HEK293 (cell line): ENCODE results near the gene TRDMT1.
A peak's percentile ranks its signal among the peaks of the same experiment; 100 is the strongest.

Experiments used
- KLF7 ChIP-seq: fragments of 450-650 bp; formaldehyde crosslinking; IDR thresholded peaks from 2 replicates; pipeline ENCODE4 v1.5.1; 2016; ENCODE audit warnings: missing biosample characterization, missing genetic modification characterization, borderline replicate concordance
- YY1 ChIP-seq: fragments of 450-650 bp; formaldehyde crosslinking; IDR thresholded peaks from 2 replicates; pipeline ENCODE4 v1.5.1; 2018; ENCODE audit warnings: missing biosample characterization, missing genetic modification characterization
- YY2 ChIP-seq: fragments of 450-650 bp; formaldehyde crosslinking; IDR thresholded peaks from 2 replicates; pipeline ENCODE4 v1.5.1; 2016; ENCODE audit warnings: missing biosample characterization, missing genetic modification characterization
- ZBTB1 ChIP-seq: fragments of 450-650 bp; formaldehyde crosslinking; IDR thresholded peaks from 2 replicates; pipeline ENCODE4 v1.5.1; 2016; ENCODE audit warnings: missing biosample characterization, missing genetic modification characterization
- ZBTB7A ChIP-seq: fragments of 450-650 bp; formaldehyde crosslinking; IDR thresholded peaks from 2 replicates; pipeline ENCODE4 v1.5.1; 2016; ENCODE audit warnings: low read depth, missing biosample characterization, missing genetic modification characterization
- ZBTB8A ChIP-seq: fragments of 450-650 bp; formaldehyde crosslinking; IDR thresholded peaks from 2 replicates; pipeline ENCODE4 v1.5.1; 2016; ENCODE audit warnings: missing biosample characterization, missing genetic modification characterization
- ZFP37 ChIP-seq: fragments of 450-650 bp; formaldehyde crosslinking; IDR thresholded peaks from 2 replicates; pipeline ENCODE4 v1.5.1; 2016; ENCODE audit warnings: missing biosample characterization, missing genetic modification characterization
- ZNF112 ChIP-seq: fragments of 450-650 bp; formaldehyde crosslinking; IDR thresholded peaks from 2 replicates; pipeline ENCODE4 v1.5.0; 2017; ENCODE audit warnings: missing biosample characterization, missing genetic modification characterization
- ZNF121 ChIP-seq: fragments of 450-650 bp; formaldehyde crosslinking; IDR thresholded peaks from 2 replicates; pipeline ENCODE4 v1.5.1; 2016; ENCODE audit warnings: missing biosample characterization, missing genetic modification characterization
- ZNF133 ChIP-seq: fragments of 450-650 bp; formaldehyde crosslinking; IDR thresholded peaks from 2 replicates; pipeline ENCODE4 v1.5.1; 2016; ENCODE audit warnings: missing biosample characterization, missing genetic modification characterization
- ZNF2 ChIP-seq: fragments of 450-650 bp; formaldehyde crosslinking; IDR thresholded peaks from 2 replicates; pipeline ENCODE4 v1.5.1; 2016; ENCODE audit warnings: missing biosample characterization, missing genetic modification characterization
- ZNF239 ChIP-seq: fragments of 450-650 bp; formaldehyde crosslinking; IDR thresholded peaks from 2 replicates; pipeline ENCODE4 v1.5.1; 2016; ENCODE audit warnings: missing biosample characterization, missing genetic modification characterization
- ZNF248 ChIP-seq: fragments of 450-650 bp; formaldehyde crosslinking; IDR thresholded peaks from 2 replicates; pipeline ENCODE4 v1.5.1; 2017; ENCODE audit warnings: missing biosample characterization, missing genetic modification characterization
- ZNF391 ChIP-seq: fragments of 450-650 bp; formaldehyde crosslinking; IDR thresholded peaks from 2 replicates; pipeline ENCODE4 v1.5.1; 2016; ENCODE audit warnings: low read depth, missing biosample characterization, missing genetic modification characterization, borderline replicate concordance
- ZNF394 ChIP-seq: fragments of 450-650 bp; formaldehyde crosslinking; IDR thresholded peaks from 2 replicates; pipeline ENCODE4 v1.5.1; 2016; ENCODE audit warnings: missing biosample characterization, missing genetic modification characterization, mild to moderate bottlenecking, moderate library complexity, borderline replicate concordance
- ZNF416 ChIP-seq: fragments of 450-650 bp; formaldehyde crosslinking; IDR thresholded peaks from 2 replicates; pipeline ENCODE4 v1.5.1; 2016; ENCODE audit warnings: missing biosample characterization, missing genetic modification characterization
- ZNF473 ChIP-seq: fragments of 450-650 bp; formaldehyde crosslinking; IDR thresholded peaks from 2 replicates; pipeline ENCODE4 v1.5.1; 2017; ENCODE audit warnings: missing biosample characterization, missing genetic modification characterization
- ZNF501 ChIP-seq: fragments of 450-650 bp; formaldehyde crosslinking; IDR thresholded peaks from 2 replicates; pipeline ENCODE4 v1.5.1; 2016; ENCODE audit warnings: missing biosample characterization, missing genetic modification characterization
- ZNF529 ChIP-seq: fragments of 450-650 bp; formaldehyde crosslinking; IDR thresholded peaks from 2 replicates; pipeline ENCODE4 v1.5.1; 2017; ENCODE audit warnings: missing genetic modification characterization, missing biosample characterization; ENCODE audit not compliant: insufficient replicate concordance
- ZNF548 ChIP-seq: fragments of 450-650 bp; formaldehyde crosslinking; IDR thresholded peaks from 2 replicates; pipeline ENCODE4 v1.5.1; 2016; ENCODE audit warnings: missing biosample characterization, missing genetic modification characterization
- ZNF549 ChIP-seq: fragments of 450-650 bp; IDR thresholded peaks from 2 replicates; pipeline ENCODE4 v1.5.1; 2018; ENCODE audit warnings: missing biosample characterization, missing genetic modification characterization, mild to moderate bottlenecking, inconsistent platforms, moderate library complexity
- ZNF654 ChIP-seq: fragments of 450-650 bp; formaldehyde crosslinking; IDR thresholded peaks from 2 replicates; pipeline ENCODE4 v1.5.1; 2016; ENCODE audit warnings: low read depth, missing biosample characterization, missing genetic modification characterization
- ZNF658 ChIP-seq: fragments of 450-650 bp; formaldehyde crosslinking; IDR thresholded peaks from 2 replicates; pipeline ENCODE4; 2016; ENCODE audit warnings: missing biosample characterization, missing genetic modification characterization
- ZNF76 ChIP-seq: fragments of 450-650 bp; formaldehyde crosslinking; IDR thresholded peaks from 2 replicates; pipeline ENCODE4; 2016; ENCODE audit warnings: low read depth, missing biosample characterization, missing genetic modification characterization, borderline replicate concordance
- ZNF776 ChIP-seq: fragments of 450-650 bp; formaldehyde crosslinking; IDR thresholded peaks from 2 replicates; pipeline ENCODE4 v1.5.0; 2017; ENCODE audit warnings: missing biosample characterization, missing genetic modification characterization, borderline replicate concordance
- ZSCAN23 ChIP-seq: fragments of 450-650 bp; formaldehyde crosslinking; IDR thresholded peaks from 2 replicates; pipeline ENCODE4 v1.5.1; 2016; ENCODE audit warnings: missing biosample characterization, missing genetic modification characterization
- TF ChIP-seq, protein P1 (sequence below): fragments of 450-650 bp; formaldehyde crosslinking; IDR thresholded peaks from 2 replicates; pipeline ENCODE4 v1.5.1; 2016; ENCODE audit warnings: missing biosample characterization, missing genetic modification characterization, low read depth
- TF ChIP-seq, protein P2 (sequence below): fragments of 450-650 bp; formaldehyde crosslinking; IDR thresholded peaks from 2 replicates; pipeline ENCODE4 v1.5.1; 2016; ENCODE audit warnings: missing biosample characterization, missing genetic modification characterization
- TF ChIP-seq, protein P3 (sequence below): fragments of 450-650 bp; formaldehyde crosslinking; IDR thresholded peaks from 2 replicates; pipeline ENCODE4 v1.5.1; 2016; ENCODE audit warnings: missing biosample characterization, missing genetic modification characterization
- TF ChIP-seq, protein P4 (sequence below): fragments of 450-650 bp; formaldehyde crosslinking; IDR thresholded peaks from 2 replicates; pipeline ENCODE4 v1.5.1; 2016; ENCODE audit warnings: missing biosample characterization, missing genetic modification characterization
- TF ChIP-seq, protein P5 (sequence below): fragments of 450-650 bp; formaldehyde crosslinking; IDR thresholded peaks from 2 replicates; pipeline ENCODE4 v1.5.1; 2016; ENCODE audit warnings: missing biosample characterization, missing genetic modification characterization, borderline replicate concordance

TRDMT1 gene

DNA sequence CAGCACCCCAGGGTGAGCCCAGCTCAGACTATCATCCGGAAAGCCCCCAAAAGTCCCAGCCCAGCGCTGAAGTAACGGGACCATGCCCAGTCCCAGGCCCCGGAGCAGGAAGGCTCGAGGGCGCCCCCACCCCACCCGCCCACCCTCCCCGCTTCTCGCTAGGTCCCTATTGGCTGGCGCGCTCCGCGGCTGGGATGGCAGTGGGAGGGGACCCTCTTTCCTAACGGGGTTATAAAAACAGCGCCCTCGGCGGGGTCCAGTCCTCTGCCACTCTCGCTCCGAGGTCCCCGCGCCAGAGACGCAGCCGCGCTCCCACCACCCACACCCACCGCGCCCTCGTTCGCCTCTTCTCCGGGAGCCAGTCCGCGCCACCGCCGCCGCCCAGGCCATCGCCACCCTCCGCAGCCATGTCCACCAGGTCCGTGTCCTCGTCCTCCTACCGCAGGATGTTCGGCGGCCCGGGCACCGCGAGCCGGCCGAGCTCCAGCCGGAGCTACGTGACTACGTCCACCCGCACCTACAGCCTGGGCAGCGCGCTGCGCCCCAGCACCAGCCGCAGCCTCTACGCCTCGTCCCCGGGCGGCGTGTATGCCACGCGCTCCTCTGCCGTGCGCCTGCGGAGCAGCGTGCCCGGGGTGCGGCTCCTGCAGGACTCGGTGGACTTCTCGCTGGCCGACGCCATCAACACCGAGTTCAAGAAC, 27.7 kb upstream of the TRDMT1 start (continued):
- TF ChIP-seq ZNF654 (tag by site-specific recombination) (no peak), ZNF239 (tag by site-specific recombination) (peak; percentile 86), ZNF112 (tag by site-specific recombination) (no peak), ZBTB7A (tag by site-specific recombination) (peak; percentile 44), ZSCAN23 (no peak; the same call in 1 of the 2 replicates), ZNF658 (tag by site-specific recombination) (no peak; the same call in 1 of the 2 replicates), ZNF2 (tag by site-specific recombination) (peak; percentile 87), ZNF76 (tag by site-specific recombination) (peak; percentile 51; the same call in 1 of the 2 replicates), ZNF248 (no peak), ZNF549 (tag by site-specific recombination) (no peak), YY2 (no peak; the same call in 1 of the 2 replicates), ZBTB8A (tag by site-specific recombination) (no peak), ZNF394 (tag by site-specific recombination) (peak; percentile 50; the same call in 1 of the 2 replicates), ZFP37 (tag by site-specific recombination) (peak; percentile 90), ZNF121 (tag by site-specific recombination) (peak; percentile 38; the same call in 1 of the 2 replicates), YY1 (tag by site-specific recombination) (no peak; the same call in 1 of the 2 replicates), ZBTB1 (tag by site-specific recombination) (no peak), ZNF133 (tag by site-specific recombination) (0 out of 2 replicates have a peak, but pooled peaks have one; percentile 12), ZNF548 (no peak), ZNF391 (tag by site-specific recombination) (peak; percentile 73; the same call in 1 of the 2 replicates), ZNF501 (tag by site-specific recombination) (peak; percentile 72), ZNF776 (tag by site-specific recombination) (no peak), KLF7 (peak; percentile 57; the same call in 1 of the 2 replicates), ZNF473 (tag by site-specific recombination) (no peak), ZNF529 (no peak), ZNF416 (tag by site-specific recombination) (no peak)
- TF ChIP-seq, protein P1, sequence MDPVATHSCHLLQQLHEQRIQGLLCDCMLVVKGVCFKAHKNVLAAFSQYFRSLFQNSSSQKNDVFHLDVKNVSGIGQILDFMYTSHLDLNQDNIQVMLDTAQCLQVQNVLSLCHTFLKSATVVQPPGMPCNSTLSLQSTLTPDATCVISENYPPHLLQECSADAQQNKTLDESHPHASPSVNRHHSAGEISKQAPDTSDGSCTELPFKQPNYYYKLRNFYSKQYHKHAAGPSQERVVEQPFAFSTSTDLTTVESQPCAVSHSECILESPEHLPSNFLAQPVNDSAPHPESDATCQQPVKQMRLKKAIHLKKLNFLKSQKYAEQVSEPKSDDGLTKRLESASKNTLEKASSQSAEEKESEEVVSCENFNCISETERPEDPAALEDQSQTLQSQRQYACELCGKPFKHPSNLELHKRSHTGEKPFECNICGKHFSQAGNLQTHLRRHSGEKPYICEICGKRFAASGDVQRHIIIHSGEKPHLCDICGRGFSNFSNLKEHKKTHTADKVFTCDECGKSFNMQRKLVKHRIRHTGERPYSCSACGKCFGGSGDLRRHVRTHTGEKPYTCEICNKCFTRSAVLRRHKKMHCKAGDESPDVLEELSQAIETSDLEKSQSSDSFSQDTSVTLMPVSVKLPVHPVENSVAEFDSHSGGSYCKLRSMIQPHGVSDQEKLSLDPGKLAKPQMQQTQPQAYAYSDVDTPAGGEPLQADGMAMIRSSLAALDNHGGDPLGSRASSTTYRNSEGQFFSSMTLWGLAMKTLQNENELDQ (tag by site-specific recombination), result no peak
- TF ChIP-seq, protein P2, sequence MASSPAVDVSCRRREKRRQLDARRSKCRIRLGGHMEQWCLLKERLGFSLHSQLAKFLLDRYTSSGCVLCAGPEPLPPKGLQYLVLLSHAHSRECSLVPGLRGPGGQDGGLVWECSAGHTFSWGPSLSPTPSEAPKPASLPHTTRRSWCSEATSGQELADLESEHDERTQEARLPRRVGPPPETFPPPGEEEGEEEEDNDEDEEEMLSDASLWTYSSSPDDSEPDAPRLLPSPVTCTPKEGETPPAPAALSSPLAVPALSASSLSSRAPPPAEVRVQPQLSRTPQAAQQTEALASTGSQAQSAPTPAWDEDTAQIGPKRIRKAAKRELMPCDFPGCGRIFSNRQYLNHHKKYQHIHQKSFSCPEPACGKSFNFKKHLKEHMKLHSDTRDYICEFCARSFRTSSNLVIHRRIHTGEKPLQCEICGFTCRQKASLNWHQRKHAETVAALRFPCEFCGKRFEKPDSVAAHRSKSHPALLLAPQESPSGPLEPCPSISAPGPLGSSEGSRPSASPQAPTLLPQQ (tag by site-specific recombination), result peak; percentile 24
- TF ChIP-seq, protein P3, sequence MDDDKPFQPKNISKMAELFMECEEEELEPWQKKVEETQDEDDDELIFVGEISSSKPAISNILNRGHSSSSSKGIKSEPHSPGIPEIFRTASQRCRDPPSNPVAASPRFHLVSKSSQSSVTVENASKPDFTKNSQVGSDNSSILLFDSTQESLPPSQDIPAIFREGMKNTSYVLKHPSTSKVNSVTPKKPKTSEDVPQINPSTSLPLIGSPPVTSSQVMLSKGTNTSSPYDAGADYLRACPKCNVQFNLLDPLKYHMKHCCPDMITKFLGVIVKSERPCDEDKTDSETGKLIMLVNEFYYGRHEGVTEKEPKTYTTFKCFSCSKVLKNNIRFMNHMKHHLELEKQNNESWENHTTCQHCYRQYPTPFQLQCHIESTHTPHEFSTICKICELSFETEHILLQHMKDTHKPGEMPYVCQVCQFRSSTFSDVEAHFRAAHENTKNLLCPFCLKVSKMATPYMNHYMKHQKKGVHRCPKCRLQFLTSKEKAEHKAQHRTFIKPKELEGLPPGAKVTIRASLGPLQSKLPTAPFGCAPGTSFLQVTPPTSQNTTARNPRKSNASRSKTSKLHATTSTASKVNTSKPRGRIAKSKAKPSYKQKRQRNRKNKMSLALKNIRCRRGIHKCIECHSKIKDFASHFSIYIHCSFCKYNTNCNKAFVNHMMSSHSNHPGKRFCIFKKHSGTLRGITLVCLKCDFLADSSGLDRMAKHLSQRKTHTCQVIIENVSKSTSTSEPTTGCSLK (tag by site-specific recombination), result 0 out of 2 replicates have a peak, but pooled peaks have one; percentile 38
- TF ChIP-seq, protein P4, sequence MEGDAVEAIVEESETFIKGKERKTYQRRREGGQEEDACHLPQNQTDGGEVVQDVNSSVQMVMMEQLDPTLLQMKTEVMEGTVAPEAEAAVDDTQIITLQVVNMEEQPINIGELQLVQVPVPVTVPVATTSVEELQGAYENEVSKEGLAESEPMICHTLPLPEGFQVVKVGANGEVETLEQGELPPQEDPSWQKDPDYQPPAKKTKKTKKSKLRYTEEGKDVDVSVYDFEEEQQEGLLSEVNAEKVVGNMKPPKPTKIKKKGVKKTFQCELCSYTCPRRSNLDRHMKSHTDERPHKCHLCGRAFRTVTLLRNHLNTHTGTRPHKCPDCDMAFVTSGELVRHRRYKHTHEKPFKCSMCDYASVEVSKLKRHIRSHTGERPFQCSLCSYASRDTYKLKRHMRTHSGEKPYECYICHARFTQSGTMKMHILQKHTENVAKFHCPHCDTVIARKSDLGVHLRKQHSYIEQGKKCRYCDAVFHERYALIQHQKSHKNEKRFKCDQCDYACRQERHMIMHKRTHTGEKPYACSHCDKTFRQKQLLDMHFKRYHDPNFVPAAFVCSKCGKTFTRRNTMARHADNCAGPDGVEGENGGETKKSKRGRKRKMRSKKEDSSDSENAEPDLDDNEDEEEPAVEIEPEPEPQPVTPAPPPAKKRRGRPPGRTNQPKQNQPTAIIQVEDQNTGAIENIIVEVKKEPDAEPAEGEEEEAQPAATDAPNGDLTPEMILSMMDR (tag by site-specific recombination), result peak; percentile 50
- TF ChIP-seq, protein P5, sequence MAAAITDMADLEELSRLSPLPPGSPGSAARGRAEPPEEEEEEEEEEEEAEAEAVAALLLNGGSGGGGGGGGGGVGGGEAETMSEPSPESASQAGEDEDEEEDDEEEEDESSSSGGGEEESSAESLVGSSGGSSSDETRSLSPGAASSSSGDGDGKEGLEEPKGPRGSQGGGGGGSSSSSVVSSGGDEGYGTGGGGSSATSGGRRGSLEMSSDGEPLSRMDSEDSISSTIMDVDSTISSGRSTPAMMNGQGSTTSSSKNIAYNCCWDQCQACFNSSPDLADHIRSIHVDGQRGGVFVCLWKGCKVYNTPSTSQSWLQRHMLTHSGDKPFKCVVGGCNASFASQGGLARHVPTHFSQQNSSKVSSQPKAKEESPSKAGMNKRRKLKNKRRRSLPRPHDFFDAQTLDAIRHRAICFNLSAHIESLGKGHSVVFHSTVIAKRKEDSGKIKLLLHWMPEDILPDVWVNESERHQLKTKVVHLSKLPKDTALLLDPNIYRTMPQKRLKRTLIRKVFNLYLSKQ (tag by site-specific recombination), result no peak
